Measurements from ENCODE around the gene RBM33.
"Not testable (repeated sequence)": the region's sequence is repeated elsewhere in the genome, so short reads cannot be mapped to it uniquely, and the experiment has no call there.

RBM33 gene

DNA sequence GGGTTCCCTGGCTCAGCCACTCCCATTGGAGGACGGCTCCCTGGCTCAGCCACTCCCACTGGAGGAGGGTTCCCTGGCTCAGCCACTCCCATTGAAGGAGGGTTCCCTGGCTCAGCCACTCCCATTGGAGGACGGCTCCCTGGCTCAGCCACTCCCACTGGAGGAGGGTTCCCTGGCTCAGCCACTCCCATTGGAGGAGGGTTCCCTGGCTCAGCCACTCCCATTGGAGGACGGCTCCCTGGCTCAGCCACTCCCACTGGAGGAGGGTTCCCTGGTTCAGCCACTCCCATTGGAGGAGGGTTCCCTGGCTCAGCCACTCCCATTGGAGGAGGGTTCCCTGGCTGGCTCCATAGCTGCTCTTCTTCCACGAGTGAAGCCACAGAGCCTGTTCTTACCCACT lies 173.1 kb downstream of the RBM33 start:
- not testable (repeated sequence) for H3K27ac Mint-ChIP-seq, H3K4me1 Mint-ChIP-seq, H3K9me3 Mint-ChIP-seq, H3K36me3 Mint-ChIP-seq, H3K4me3 Mint-ChIP-seq
- H3K27me3 Mint-ChIP-seq: peaks cover 28% of the 10 kb centered on the region

GRCh38 chr7:155818154-155818819 lies 173.8 kb downstream of the RBM33 start:
- Mint-ChIP-seq H3K27ac (no peak overlapping the region), H3K27me3 (peaks cover 24% of the 10 kb centered on the region), H3K36me3 (no peaks in the 10 kb centered on the region), H3K9me3 (no peaks in the 10 kb centered on the region), H3K4me1 (peaks cover 6% of the 10 kb centered on the region), H3K4me3 (no peak overlapping the region)

GRCh38 chr7:155818820-155819168 lies 174.3 kb downstream of the RBM33 start:
- Mint-ChIP-seq H3K36me3 (no peaks in the 10 kb centered on the region), H3K27ac (no peak overlapping the region), H3K4me1 (peaks cover 6% of the 10 kb centered on the region), H3K27me3 (peaks cover 22% of the 10 kb centered on the region), H3K9me3 (no peaks in the 10 kb centered on the region), H3K4me3 (no peak overlapping the region)

- Mint-ChIP-seq H3K4me1 (peaks cover 6% of the 10 kb centered on the region), H3K36me3 (no peaks in the 10 kb centered on the region), H3K9me3 (no peaks in the 10 kb centered on the region), H3K27me3 (peaks cover 19% of the 10 kb centered on the region), H3K4me3 (no peak overlapping the region), H3K27ac (no peak overlapping the region)
Measured at GRCh38 chr7:155819186-155819585, 174.7 kb downstream of the RBM33 start.

DNA sequence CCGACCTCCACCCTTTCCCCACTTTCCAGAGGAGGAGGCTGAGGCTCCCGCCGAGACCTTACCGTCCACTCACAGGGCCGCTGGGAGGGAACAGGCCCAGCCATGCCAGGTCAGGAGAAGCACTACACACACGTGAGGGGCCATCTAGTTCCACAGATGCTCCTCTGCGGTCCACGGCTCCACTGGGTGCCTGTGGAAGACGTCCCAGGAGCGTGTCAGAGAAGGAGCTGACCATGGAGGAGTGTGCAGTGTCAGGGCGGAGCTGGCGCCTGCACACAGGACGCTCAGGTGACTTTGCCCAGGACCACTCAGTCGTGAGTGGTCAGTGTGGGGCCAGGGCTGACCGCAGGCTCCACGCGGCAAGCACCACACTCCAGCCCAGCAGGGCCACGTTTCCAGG lies 175.8 kb downstream of the RBM33 start:
- peaks cover 5% of the 10 kb centered on the region for H3K4me1 Mint-ChIP-seq
- H3K4me3 Mint-ChIP-seq: no peak overlapping the region
- H3K9me3 Mint-ChIP-seq: no peaks in the 10 kb centered on the region
- H3K27ac Mint-ChIP-seq: no peak overlapping the region
- no peaks in the 10 kb centered on the region for H3K36me3 Mint-ChIP-seq
- H3K27me3 Mint-ChIP-seq: peaks cover 18% of the 10 kb centered on the region

DNA sequence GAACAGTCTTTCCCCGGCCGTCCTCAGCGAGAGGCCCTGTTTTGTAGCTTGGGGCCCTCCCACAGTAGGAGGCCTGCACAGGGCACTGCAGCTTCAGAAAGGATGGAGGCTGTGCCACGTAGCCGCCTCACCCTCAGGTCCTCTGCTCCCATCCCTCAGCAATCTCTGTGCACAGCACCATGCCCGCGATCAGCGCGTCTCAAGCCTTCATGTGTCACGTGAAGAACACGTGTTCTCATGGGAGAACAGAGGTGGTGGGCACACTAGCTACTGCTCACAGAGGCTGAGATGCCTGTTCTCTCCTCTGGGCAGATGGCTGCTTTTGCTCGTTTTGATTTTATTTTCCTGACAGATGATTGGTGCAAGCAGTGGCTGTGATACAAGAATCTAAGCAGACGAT lies 176.3 kb downstream of the RBM33 start:
- H3K27ac Mint-ChIP-seq: no peak overlapping the region
- H3K36me3 Mint-ChIP-seq: no peaks in the 10 kb centered on the region
- no peaks in the 10 kb centered on the region for H3K4me1 Mint-ChIP-seq
- H3K9me3 Mint-ChIP-seq: no peaks in the 10 kb centered on the region
- H3K4me3 Mint-ChIP-seq: no peak overlapping the region
- H3K27me3 Mint-ChIP-seq: peaks cover 14% of the 10 kb centered on the region

DNA sequence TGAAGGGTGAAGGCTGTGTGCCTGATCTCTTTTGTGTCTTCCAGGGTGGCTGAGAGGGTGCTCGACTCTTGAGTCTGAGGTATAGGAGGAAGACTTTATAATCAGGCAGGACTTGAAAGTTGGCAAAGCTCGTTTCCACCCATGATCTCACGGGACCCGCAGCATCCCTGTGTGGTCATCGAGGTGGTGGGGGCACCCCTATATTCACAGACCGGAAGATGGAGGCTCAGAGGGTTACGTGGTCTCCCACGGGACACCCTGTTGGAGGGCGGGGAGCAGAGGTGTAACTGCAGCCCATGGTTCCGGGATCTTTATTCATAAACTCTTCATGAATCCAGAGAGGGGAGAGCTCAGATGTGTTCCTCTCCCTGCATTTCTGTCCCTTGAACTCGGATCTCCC lies 177.4 kb downstream of the RBM33 start:
- Mint-ChIP-seq H3K36me3 (no peaks in the 10 kb centered on the region), H3K4me3 (no peak overlapping the region), H3K27ac (no peak overlapping the region), H3K9me3 (no peaks in the 10 kb centered on the region), H3K4me1 (no peaks in the 10 kb centered on the region), H3K27me3 (peaks cover 15% of the 10 kb centered on the region)

- H3K9me3 Mint-ChIP-seq: no peaks in the 10 kb centered on the region
- no peaks in the 10 kb centered on the region for H3K4me1 Mint-ChIP-seq
- no peak overlapping the region for H3K4me3 Mint-ChIP-seq
- peaks cover 9% of the 10 kb centered on the region for H3K27me3 Mint-ChIP-seq
- no peak overlapping the region for H3K27ac Mint-ChIP-seq
- H3K36me3 Mint-ChIP-seq: no peaks in the 10 kb centered on the region
Measured at GRCh38 chr7:155824227-155824886, 179.9 kb downstream of the RBM33 start.

DNA sequence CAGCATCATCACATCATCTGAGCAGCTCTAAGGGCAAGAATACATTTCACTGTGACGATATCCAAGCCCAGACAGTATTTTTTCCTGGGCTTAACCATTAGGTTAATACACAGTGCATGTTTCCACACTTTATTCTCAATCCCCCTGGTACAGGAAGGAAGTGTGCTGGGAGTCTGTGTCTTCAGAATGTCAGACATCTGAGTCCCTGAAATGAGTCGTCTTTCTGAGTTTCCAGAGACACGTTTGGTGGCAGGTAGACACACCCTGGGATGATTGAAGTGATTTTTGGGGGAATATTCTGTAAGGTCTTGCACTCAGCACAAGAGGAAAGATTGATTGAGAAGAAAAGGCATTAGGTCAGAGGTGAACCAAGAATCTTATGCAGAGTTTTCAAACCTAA lies 180.9 kb downstream of the RBM33 start:
- H3K36me3 Mint-ChIP-seq: no peaks in the 10 kb centered on the region
- no peak overlapping the region for H3K4me3 Mint-ChIP-seq
- H3K9me3 Mint-ChIP-seq: no peaks in the 10 kb centered on the region
- peaks cover 8% of the 10 kb centered on the region for H3K27me3 Mint-ChIP-seq
- no peak overlapping the region for H3K27ac Mint-ChIP-seq
- H3K4me1 Mint-ChIP-seq: no peaks in the 10 kb centered on the region

- H3K4me1 Mint-ChIP-seq: no peaks in the 10 kb centered on the region
- no peaks in the 10 kb centered on the region for H3K9me3 Mint-ChIP-seq
- H3K4me3 Mint-ChIP-seq: no peak overlapping the region
- no peaks in the 10 kb centered on the region for H3K36me3 Mint-ChIP-seq
- peaks cover 2% of the 10 kb centered on the region for H3K27me3 Mint-ChIP-seq
- no peak overlapping the region for H3K27ac Mint-ChIP-seq
Measured at GRCh38 chr7:155829796-155830470, 185.5 kb downstream of the RBM33 start.

Measured in activated naive CD4-positive, alpha-beta T cell treated with anti-CD3 and anti-CD28 coated beads, Interleukin-2, amount 50 U/mL, for 24 hours (primary cell).